GM18498 (cell line): Measurements from ENCODE around the gene CSAG1.
"Not testable (repeated sequence)": the region's sequence is repeated elsewhere in the genome, so short reads cannot be mapped to it uniquely, and the experiment has no call there.

Source experiments
- ATAC-seq: cut with Tn5 transposase; IDR thresholded peaks from one replicate; pipeline ENCODE4 v1.9.1; 2021; ENCODE audit warnings: mild to moderate bottlenecking, moderate library complexity; ENCODE audit not compliant: unreplicated experiment

CSAG1 gene

DNA sequence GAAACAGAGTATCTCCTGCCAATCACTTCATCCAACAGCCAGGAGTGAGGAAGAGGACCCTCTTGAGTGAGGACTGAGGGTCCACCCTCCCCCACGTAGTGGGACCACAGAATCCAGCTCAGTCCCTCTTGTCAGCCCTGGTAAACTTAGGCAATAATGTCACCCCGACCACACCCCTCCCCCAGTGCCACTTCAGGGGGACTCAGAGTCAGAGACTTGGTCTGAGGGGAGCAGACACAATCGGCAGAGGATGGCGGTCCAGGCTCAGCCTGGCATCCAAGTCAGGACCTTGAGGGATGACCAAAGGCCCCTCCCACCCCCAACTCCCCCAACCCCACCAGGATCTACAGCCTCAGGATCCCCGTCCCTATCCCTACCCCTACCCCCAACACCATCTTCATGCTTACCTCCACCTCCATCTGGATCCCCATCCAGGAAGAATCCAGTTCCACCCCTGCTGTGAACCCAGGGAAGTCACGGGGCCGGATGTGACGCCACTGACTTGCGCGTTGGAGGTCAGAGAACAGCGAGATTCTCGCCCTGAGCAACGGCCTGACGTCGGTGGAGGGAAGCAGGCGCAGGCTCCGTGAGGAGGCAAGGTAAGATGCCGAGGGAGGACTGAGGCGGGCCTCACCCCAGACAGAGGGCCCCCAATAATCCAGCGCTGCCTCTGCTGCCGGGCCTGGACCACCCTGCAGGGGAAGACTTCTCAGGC, at the start of gene CSAG1, which contains the start of gene MAGEA12:
TSS of gene CSAG1 (minus strand) at position 461 of the 715 bp plus-strand sequence. CDS start 1,261 bp downstream, outside the sequence.
TSS of gene MAGEA12 (plus strand) at position 497 of the 715 bp plus-strand sequence. CDS start 2,405 bp downstream, outside the sequence.
- ATAC-seq: no peak

- ATAC-seq: not testable (repeated sequence)
These were observed 36.2 kb upstream of the CSAG1 start, which contains the start of gene MAGEA6 for GRCh38 chrX:152769549-152770289. Gene MAGEA6 (minus strand): TSS chrX:152769689. CDS start chrX:152767650, 2,039 bp downstream.

- not testable (repeated sequence) for ATAC-seq
These were observed 33.0 kb upstream of the CSAG1 start for GRCh38 chrX:152766562-152766961.

DNA sequence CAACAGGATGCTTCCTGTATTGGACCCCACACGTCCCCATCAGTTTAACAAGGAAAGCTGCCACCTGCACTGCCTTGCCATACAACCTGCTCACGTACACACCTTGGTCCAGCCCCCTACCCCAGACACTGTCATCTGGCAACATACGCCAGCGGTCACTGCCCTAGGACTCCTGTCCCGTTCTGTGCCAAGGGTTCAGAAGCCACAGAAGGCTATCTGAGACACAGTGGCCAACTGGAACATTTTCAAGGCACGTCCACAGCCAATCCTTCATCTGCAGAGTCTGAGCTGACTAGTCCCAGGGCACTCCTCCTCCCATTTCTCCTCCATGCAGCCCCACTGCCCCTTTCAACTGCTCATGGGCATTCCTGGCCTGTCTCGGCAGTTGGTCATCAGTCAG, 28.1 kb upstream of the CSAG1 start:
- ATAC-seq: not testable (repeated sequence)

GRCh38 chrX:152759544-152759943, 26.0 kb upstream of the CSAG1 start:
- ATAC-seq: not testable (repeated sequence)

GRCh38 chrX:152758918-152759317, 25.4 kb upstream of the CSAG1 start, which contains the start of gene CSAG3:
Gene CSAG3 (plus strand): TSS chrX:152759218.
- ATAC-seq: not testable (repeated sequence)

- ATAC-seq: not testable (repeated sequence)
These were observed 21.4 kb upstream of the CSAG1 start for GRCh38 chrX:152754871-152755270.

- ATAC-seq: not testable (repeated sequence)
These were observed 20.4 kb upstream of the CSAG1 start, which contains the start of gene MAGEA2 for GRCh38 chrX:152753686-152754650. Gene MAGEA2 (minus strand): TSS chrX:152753842. CDS start chrX:152751363, 2,479 bp downstream.

- no peak for ATAC-seq
These were observed 5.0 kb upstream of the CSAG1 start for GRCh38 chrX:152738560-152738959.

DNA sequence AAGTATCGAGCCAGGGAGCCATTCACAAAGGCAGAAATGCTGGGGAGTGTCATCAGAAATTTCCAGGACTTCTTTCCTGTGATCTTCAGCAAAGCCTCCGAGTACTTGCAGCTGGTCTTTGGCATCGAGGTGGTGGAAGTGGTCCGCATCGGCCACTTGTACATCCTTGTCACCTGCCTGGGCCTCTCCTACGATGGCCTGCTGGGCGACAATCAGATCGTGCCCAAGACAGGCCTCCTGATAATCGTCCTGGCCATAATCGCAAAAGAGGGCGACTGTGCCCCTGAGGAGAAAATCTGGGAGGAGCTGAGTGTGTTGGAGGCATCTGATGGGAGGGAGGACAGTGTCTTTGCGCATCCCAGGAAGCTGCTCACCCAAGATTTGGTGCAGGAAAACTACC, 3.0 kb upstream of the CSAG1 start:
- not testable (repeated sequence) for ATAC-seq

- ATAC-seq: no peak
These were observed 2.5 kb upstream of the CSAG1 start for GRCh38 chrX:152735860-152736511.

- no peak for ATAC-seq
These were observed 1.6 kb upstream of the CSAG1 start for GRCh38 chrX:152735101-152735500.

DNA sequence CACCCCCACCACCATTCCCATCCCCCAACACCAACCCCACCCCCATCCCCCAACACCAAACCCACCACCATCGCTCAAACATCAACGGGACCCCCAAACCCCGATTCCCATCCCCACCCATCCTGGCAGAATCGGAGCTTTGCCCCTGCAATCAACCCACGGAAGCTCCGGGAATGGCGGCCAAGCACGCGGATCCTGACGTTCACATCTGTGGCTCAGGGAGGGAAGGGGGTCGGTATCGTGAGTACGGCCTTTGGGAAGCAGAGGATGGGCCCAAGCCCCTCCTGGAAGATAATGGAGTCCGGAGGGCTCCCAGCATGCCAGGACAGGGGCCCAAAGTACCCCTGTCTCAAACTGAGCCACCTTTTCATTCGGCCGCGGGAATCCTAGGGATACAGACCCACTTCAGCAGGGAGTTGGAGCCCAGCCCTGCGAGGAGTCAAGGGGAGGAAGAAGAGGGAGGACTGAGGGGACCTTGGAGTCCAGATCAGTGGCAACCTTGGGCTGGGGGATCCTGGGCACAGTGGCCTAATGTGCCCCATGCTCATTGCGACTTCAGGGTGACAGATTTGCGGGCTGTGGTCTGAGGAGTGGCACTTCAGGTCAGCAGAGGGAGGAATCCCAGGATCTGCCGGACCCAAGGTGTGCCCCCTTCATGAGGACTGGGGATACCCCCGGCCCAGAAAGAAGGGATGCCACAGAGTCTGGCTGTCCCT, 780 bp upstream of the CSAG1 start:
- not testable (repeated sequence) for ATAC-seq

DNA sequence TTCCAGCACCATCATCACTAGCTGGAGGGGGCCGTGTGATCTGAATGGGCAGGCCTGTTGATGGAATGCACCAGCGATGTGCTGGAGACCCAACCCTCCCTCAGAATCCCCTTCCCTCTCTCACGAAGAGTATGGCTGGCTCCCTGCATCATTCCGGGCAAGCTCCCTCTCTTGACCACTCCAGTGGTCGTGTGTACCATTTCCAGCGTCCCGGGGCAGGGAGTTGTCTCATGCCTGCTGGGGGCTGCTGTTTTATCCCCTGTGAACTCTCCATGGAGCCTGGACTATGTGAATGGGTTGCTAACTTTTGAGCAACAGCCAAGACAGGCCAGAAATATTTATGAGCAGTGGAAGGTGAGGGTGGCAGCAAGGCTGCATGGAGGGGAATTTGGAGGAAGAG, 8.1 kb downstream of the CSAG1 start:
- no peak for ATAC-seq

- not testable (repeated sequence) for ATAC-seq
These were observed 19.4 kb downstream of the CSAG1 start, which contains the start of gene MAGEA2B for GRCh38 chrX:152713815-152714787. Gene MAGEA2B (plus strand): TSS chrX:152714628. CDS start chrX:152717107, 2,479 bp downstream.

DNA sequence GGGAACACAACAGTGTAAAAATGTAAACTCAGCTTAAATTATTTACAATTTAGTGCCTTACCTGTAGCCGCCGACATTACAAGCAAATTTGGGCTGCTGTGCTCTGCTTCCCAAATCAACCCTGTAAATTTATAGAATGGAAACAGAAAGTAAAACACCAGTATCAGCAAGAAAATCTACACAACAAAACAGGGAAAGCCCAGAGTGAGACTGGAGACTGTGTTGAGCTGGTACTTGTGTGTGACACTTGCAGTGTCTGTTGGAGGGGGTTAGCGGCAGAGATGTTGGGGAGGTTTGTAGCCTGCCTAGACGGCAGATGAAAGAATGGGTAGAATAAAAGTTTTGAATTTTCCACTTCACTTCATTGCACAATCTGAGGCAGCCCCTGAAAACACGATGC, 20.3 kb downstream of the CSAG1 start:
- ATAC-seq: not testable (repeated sequence)

- ATAC-seq: not testable (repeated sequence)
These were observed 24.3 kb downstream of the CSAG1 start, which contains the start of gene CSAG2 for GRCh38 chrX:152709173-152709572. Gene CSAG2 (minus strand): TSS chrX:152709273. CDS start chrX:152709112, 161 bp downstream.

GRCh38 chrX:152706500-152706899, 27.0 kb downstream of the CSAG1 start:
- ATAC-seq: not testable (repeated sequence)
